OCI-M2 (cell line): ENCODE measurements around the gene VPS13A.

ENCODE experiments used
- DNase-seq: peaks from one replicate; lab custom pipeline; 2025; ENCODE audit not compliant: unreplicated experiment; lab: John Stamatoyannopoulos, UW

The VPS13A gene

GRCh38 chr9:77454663-77455062, 277.3 kb downstream of the VPS13A start:
- no peak for DNase-seq

GRCh38 chr9:77455312-77455927, 278.1 kb downstream of the VPS13A start:
- no peak for DNase-seq

GRCh38 chr9:77456829-77457437, 279.6 kb downstream of the VPS13A start:
- peak; percentile 36 for DNase-seq

- peak; percentile 6 for DNase-seq
Measured at GRCh38 chr9:77457916-77458592, 280.7 kb downstream of the VPS13A start.

- DNase-seq: no peak
Measured at GRCh38 chr9:77460938-77461337, 283.6 kb downstream of the VPS13A start.

GRCh38 chr9:77462066-77462465, 284.7 kb downstream of the VPS13A start:
- no peak for DNase-seq

GRCh38 chr9:77463151-77463550, 285.8 kb downstream of the VPS13A start:
- no peak for DNase-seq

GRCh38 chr9:77464661-77465060, 287.3 kb downstream of the VPS13A start:
- no peak for DNase-seq

- no peak for DNase-seq
Measured at GRCh38 chr9:77469515-77470231, 292.3 kb downstream of the VPS13A start.
